Frontal cortex (tissue), 4 donors: ENCODE measurements around the gene FLT1. TPM values are rescaled to one million over a fixed set of nuclear protein-coding genes. Genes with fewer than 3 reads are reported as not detected.

ENCODE experiments used
- DNase-seq, 2 donors: peaks; one replicate each; pipeline ENCODE4 v3.0.0; 2012; ENCODE audit warnings: low spot score in 2 of 2
- FAIRE-seq: peaks from 2 replicates; lab custom pipeline; 2012; peaks lifted over from hg19 to GRCh38; lab: Jason Lieb, UNC
- total RNA-seq: library from RNA; depleted of rRNA; stranded (reverse); fragments of >200 nt; gene quantifications from one replicate; pipeline ENCODE4 v1.2.3, GENCODE V29; 2014
- donor health status: control.
- donor health status: control.
- donor health status: control.

The FLT1 gene
- total RNA-seq, 1 donor from 2014 or later, result 9.8 TPM

GRCh38 chr13:28402057-28402381 is 92.9 kb downstream of the FLT1 start:
- DNase-seq, result no peak

GRCh38 chr13:28401303-28402056 is 93.4 kb downstream of the FLT1 start:
- FAIRE-seq (no peak), DNase-seq (no peak)

More at GRCh38 chr13:28402057-28402381, 92.9 kb downstream of the FLT1 start:
- no peak for FAIRE-seq

GRCh38 chr13:28396053-28396452 is 98.9 kb downstream of the FLT1 start:
- no peak for DNase-seq
- FAIRE-seq, result no peak

GRCh38 chr13:28394422-28394821 is 100.5 kb downstream of the FLT1 start:
- FAIRE-seq, result no peak

GRCh38 chr13:28392896-28393505 is 101.9 kb downstream of the FLT1 start:
- FAIRE-seq (no peak), DNase-seq (no peak)

More at GRCh38 chr13:28394422-28394821, 100.5 kb downstream of the FLT1 start:
- DNase-seq, result no peak

GRCh38 chr13:28392428-28392827 is 102.5 kb downstream of the FLT1 start:
- FAIRE-seq, result no peak
- DNase-seq, result no peak

GRCh38 chr13:28387740-28388501 is 107.0 kb downstream of the FLT1 start:
- no peak for FAIRE-seq

GRCh38 chr13:28385362-28385761 is 109.6 kb downstream of the FLT1 start:
- FAIRE-seq (no peak), DNase-seq (no peak)

More at GRCh38 chr13:28387740-28388501, 107.0 kb downstream of the FLT1 start:
- no peak for DNase-seq

GRCh38 chr13:28384789-28385188 is 110.1 kb downstream of the FLT1 start:
- DNase-seq, result no peak
- no peak for FAIRE-seq

GRCh38 chr13:28380319-28380718 is 114.6 kb downstream of the FLT1 start:
- FAIRE-seq (no peak), DNase-seq (no peak)

GRCh38 chr13:28379371-28380083 is 115.4 kb downstream of the FLT1 start:
- no peak for FAIRE-seq
- DNase-seq, result no peak

- no peak for DNase-seq
- no peak for FAIRE-seq
Observed at GRCh38 chr13:28376604-28377003, 118.3 kb downstream of the FLT1 start.

GRCh38 chr13:28375250-28375930 is 119.5 kb downstream of the FLT1 start:
- FAIRE-seq, result no peak

GRCh38 chr13:28373810-28374209 is 121.1 kb downstream of the FLT1 start:
- FAIRE-seq (no peak), DNase-seq (no peak)

More at GRCh38 chr13:28375250-28375930, 119.5 kb downstream of the FLT1 start:
- no peak for DNase-seq

GRCh38 chr13:28370448-28370847 is 124.5 kb downstream of the FLT1 start:
- DNase-seq, result no peak
- FAIRE-seq, result no peak

- DNase-seq (no peak), FAIRE-seq (no peak)
Observed at GRCh38 chr13:28358708-28359107, 136.2 kb downstream of the FLT1 start.

GRCh38 chr13:28357911-28358433 is 137.0 kb downstream of the FLT1 start:
- no peak for FAIRE-seq
- DNase-seq, result no peak

- DNase-seq (no peak), FAIRE-seq (no peak)
Observed at GRCh38 chr13:28357247-28357825, 137.6 kb downstream of the FLT1 start.

- FAIRE-seq (no peak), DNase-seq (no peak)
Observed at GRCh38 chr13:28356561-28357021, 138.3 kb downstream of the FLT1 start.
